BE2C (cell line): Measurements from ENCODE around the gene LRRC25. TPM values are rescaled to one million over a fixed set of nuclear protein-coding genes. Genes with fewer than 3 reads are reported as not detected.
A peak's percentile ranks its signal among the peaks of the same experiment; 100 is the strongest.

Experiments used
- DNase-seq: peaks from one replicate; pipeline ENCODE4 v3.0.0-alpha.2; 2020
- H3K27me3 ChIP-seq: fragments of 250-450 bp; sonication (Bioruptor Pico); 2 replicates; pipeline ENCODE4 v1.5.1; 2020; ENCODE audit warnings: mild to moderate bottlenecking
- H3K36me3 ChIP-seq: fragments of 250-450 bp; sonication (Bioruptor Pico); 2 replicates; pipeline ENCODE4 v1.5.1; 2020; ENCODE audit warnings: mild to moderate bottlenecking
- H3K4me1 ChIP-seq: fragments of 250-450 bp; sonication (Bioruptor Pico); 2 replicates; pipeline ENCODE4 v1.5.1; 2020
- H3K4me3 ChIP-seq: 2 replicates; pipeline ENCODE4 v1.5.1; 2011; ENCODE audit warnings: low read depth, low read length
- H3K9me3 ChIP-seq: fragments of 250-450 bp; sonication (Bioruptor Pico); 2 replicates; pipeline ENCODE4 v1.5.1; 2020
- CTCF ChIP-seq: IDR thresholded peaks from 2 replicates; pipeline ENCODE4 v1.5.1; 2012; ENCODE audit warnings: mild to moderate bottlenecking, low read depth, low read length
- polyA plus RNA-seq: library from polyadenylated mRNA; unstranded; fragments of >200 nt; gene quantifications from one replicate; pipeline ENCODE4 v1.2.1, GENCODE V29; 2012; ENCODE audit warnings: low read depth, missing spikeins; ENCODE audit not compliant: insufficient read length, insufficient read depth

LRRC25 gene
- not detected for polyA plus RNA-seq

- H3K27me3 ChIP-seq: no peaks in the 10 kb centered on the region; the same call in 1 of the 2 replicates
- no peaks in the 10 kb centered on the region for H3K4me1 ChIP-seq
- H3K9me3 ChIP-seq: no peaks in the 10 kb centered on the region
- peak; percentile 58 for DNase-seq
- no peak within 1 kb of the TSS for H3K4me3 ChIP-seq
- no peak for TF ChIP-seq CTCF
- no peaks in the 10 kb centered on the region for H3K36me3 ChIP-seq
Measured at GRCh38 chr19:18397242-18398202, at the start of gene LRRC25. Gene LRRC25, minus strand, starts transcription at chr19:18397622. Its CDS starts 659 bp downstream, at chr19:18396963.

- Histone ChIP-seq H3K9me3 (no peaks in the 10 kb centered on the region), H3K4me3 (no peak overlapping the region), H3K27me3 (no peaks in the 10 kb centered on the region), H3K4me1 (no peaks in the 10 kb centered on the region), H3K36me3 (peaks cover 37% of the 10 kb centered on the region)
- DNase-seq: no peak
- TF ChIP-seq CTCF: no peak
Measured at GRCh38 chr19:18446811-18447359, 49.5 kb upstream of the LRRC25 start.

- Histone ChIP-seq H3K9me3 (no peaks in the 10 kb centered on the region), H3K36me3 (peaks cover 37% of the 10 kb centered on the region), H3K4me1 (no peaks in the 10 kb centered on the region), H3K27me3 (no peaks in the 10 kb centered on the region), H3K4me3 (no peak overlapping the region)
- no peak for TF ChIP-seq CTCF
- no peak for DNase-seq
Measured at GRCh38 chr19:18446145-18446810, 48.9 kb upstream of the LRRC25 start.

- Histone ChIP-seq H3K36me3 (peaks cover 34% of the 10 kb centered on the region), H3K4me1 (no peaks in the 10 kb centered on the region), H3K27me3 (no peaks in the 10 kb centered on the region), H3K4me3 (no peak overlapping the region), H3K9me3 (no peaks in the 10 kb centered on the region)
- no peak for DNase-seq
- TF ChIP-seq CTCF: no peak
Measured at GRCh38 chr19:18445262-18445948, 48.0 kb upstream of the LRRC25 start.

- DNase-seq: no peak
- no peak for TF ChIP-seq CTCF
- H3K27me3 ChIP-seq: no peaks in the 10 kb centered on the region
- H3K4me3 ChIP-seq: no peak overlapping the region
- no peaks in the 10 kb centered on the region for H3K9me3 ChIP-seq
- H3K4me1 ChIP-seq: no peaks in the 10 kb centered on the region
- peaks cover 25% of the 10 kb centered on the region for H3K36me3 ChIP-seq
Measured at GRCh38 chr19:18444513-18444912, 47.1 kb upstream of the LRRC25 start.
